Adrenal gland (tissue), 12 donors: Measurements from ENCODE around the gene FYB1. TPM values are rescaled to one million over a fixed set of nuclear protein-coding genes. Genes with fewer than 3 reads are reported as not detected.

ENCODE experiments used
- DNase-seq, 7 donors: peaks; one replicate each; pipeline ENCODE4 v3.0.0-alpha.2; 2019 to 2020
- H3K27ac ChIP-seq, 5 donors: fragments of 200-600 bp; sonication (generic) in 4 of 5; 1 replicate in 3 of 5; 2 replicates in 2 of 5; pipeline versions ENCODE4 v1.5.1 to v1.8.0; 2016 to 2020; ENCODE audit warnings: mild to moderate bottlenecking in 1 of 5
- H3K27me3 ChIP-seq: fragments of 200-600 bp; 2 replicates; pipeline ENCODE4 v1.8.0; 2021
- H3K36me3 ChIP-seq, 2 donors: fragments of 200-600 bp; replicated peaks in 1 of 2; 1 replicate in 1 of 2; 2 replicates in 1 of 2; pipeline versions ENCODE4 v1.5.1 to v1.8.0; 2018 to 2022
- H3K4me1 ChIP-seq, 2 donors: fragments of 200-600 bp; replicated peaks in 1 of 2; 1 replicate in 1 of 2; 2 replicates in 1 of 2; pipeline versions ENCODE4 v1.5.1 to v1.8.0; 2018 to 2021
- H3K4me3 ChIP-seq, 4 donors: fragments of 200-600 bp; sonication (generic) in 3 of 4; one replicate each; pipeline ENCODE4 v1.5.1; 2016 to 2018
- H3K9me3 ChIP-seq, 3 donors: fragments of 200-600 bp; sonication (generic) in 1 of 3; replicated peaks in 1 of 3; 1 replicate in 2 of 3; 2 replicates in 1 of 3; pipeline versions ENCODE4 v1.5.1 to v1.8.0; 2016 to 2021
- POLR2A ChIP-seq, 2 donors: fragments of 450-650 bp; IDR thresholded peaks; one replicate each; pipeline ENCODE4 v1.6.1; 2017; ENCODE audit warnings: antibody characterized with exemption in 2 of 2, mild to moderate bottlenecking in 2 of 2, moderate library complexity in 1 of 2
- WGBS, 4 donors: extraction: QIAGEN DNeasy Blood & Tissue Kit in 2 of 4; methylation state at CpG; one replicate each; pipeline versions ENCODE4 v1.1.5 to v1.1.7; 2013 to 2017; 5-methylcytosine and 5-hydroxymethylcytosine counted together
- intact Hi-C, 2 donors: fragments of 100-400 bp; cut with DNase I; formaldehyde crosslinking; loops; one replicate each; pipeline versions ENCODE4 v1.14.1 to v1.15.0; 2022 to 2023
- polyA plus RNA-seq, 3 donors: library from polyadenylated mRNA; stranded (reverse); fragments of 200-250 nt in 2 of 3; fragments of 350-450 nt in 1 of 3; fragmentation: Illumina TruSeq in 1 of 3; extraction: RNeasy Lipid Tissue Mini Kit (QIAGEN cat#74804) in 1 of 3; gene quantifications; one replicate each; pipeline ENCODE4 v1.2.3, GENCODE V29; 2013 to 2014
- total RNA-seq, 9 donors: library from RNA; depleted of rRNA in 4 of 9; stranded (reverse); fragments of >200 nt in 4 of 9; fragments of 120-200 nt in 1 of 9; fragmentation: NEBNext Ultra II Directional in 1 of 9; extraction: Animal tissue kit (Norgen Biotek cat#: 25700) in 1 of 9; gene quantifications; one replicate each; pipeline versions ENCODE4 v1.1.0 to v1.2.4, GENCODE V29; 2013 to 2023
- TF ChIP-seq, protein P1 (sequence below), 6 experiments: fragments of 450-650 bp in 4 of 6; fragments of 200-600 bp in 2 of 6; sonication (generic) in 1 of 6; IDR thresholded peaks; 1 replicate in 5 of 6; 2 replicates in 1 of 6; pipeline versions ENCODE4 v1.5.1 to v1.8.0; 2016 to 2021; ENCODE audit warnings: antibody characterized with exemption in 6 of 6, mild to moderate bottlenecking in 2 of 6, moderate library complexity in 1 of 6
- donor health status: healthy with polysubstance abuse.
- donor health status: Bipolar disorder and iron deficiency.
- donor health status: DM: yes; HTN: yes; CAD: no.
- donor health status: DM: no; HTN: no; CAD: no.
- donor health status: DM: no; HTN: no; CAD: no.
- donor health status: DM: yes; HTN: yes; CAD: no.

FYB1 gene
- total and polyA plus RNA-seq, 12 donors, result 1.6 to 29.8 (median 13.6) TPM

DNA sequence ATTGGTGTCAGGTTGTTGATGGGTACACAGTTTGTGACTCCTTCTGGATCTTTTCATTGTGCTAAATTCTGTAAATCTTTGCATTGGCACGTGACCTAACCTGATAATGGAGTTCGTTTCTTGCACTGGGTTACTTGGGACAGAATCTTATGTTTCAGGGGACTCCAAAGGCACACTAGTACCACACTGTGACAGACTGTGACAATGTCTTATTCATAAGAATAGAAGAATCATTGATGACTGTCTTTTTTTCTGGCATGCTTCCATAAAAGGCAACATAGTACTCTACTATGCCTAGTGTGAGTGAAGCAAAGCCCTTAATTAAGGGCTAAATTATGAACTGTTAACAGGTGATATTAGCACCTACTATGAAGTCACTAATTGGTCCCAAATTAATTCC lies 109.8 kb downstream of the FYB1 start:
- no peak overlapping the region for H3K4me3 ChIP-seq
- intact Hi-C loops, result no loop called here
- no peaks in the 10 kb centered on the region for H3K9me3 ChIP-seq
- 78 to 94% (median 90%) methylated on average over 2 of the region's 2 CpGs for WGBS, 4 donors
- no peak for TF ChIP-seq POLR2A (IDR thresholded peaks at IDR 0.05)
- TF ChIP-seq, protein P1, sequence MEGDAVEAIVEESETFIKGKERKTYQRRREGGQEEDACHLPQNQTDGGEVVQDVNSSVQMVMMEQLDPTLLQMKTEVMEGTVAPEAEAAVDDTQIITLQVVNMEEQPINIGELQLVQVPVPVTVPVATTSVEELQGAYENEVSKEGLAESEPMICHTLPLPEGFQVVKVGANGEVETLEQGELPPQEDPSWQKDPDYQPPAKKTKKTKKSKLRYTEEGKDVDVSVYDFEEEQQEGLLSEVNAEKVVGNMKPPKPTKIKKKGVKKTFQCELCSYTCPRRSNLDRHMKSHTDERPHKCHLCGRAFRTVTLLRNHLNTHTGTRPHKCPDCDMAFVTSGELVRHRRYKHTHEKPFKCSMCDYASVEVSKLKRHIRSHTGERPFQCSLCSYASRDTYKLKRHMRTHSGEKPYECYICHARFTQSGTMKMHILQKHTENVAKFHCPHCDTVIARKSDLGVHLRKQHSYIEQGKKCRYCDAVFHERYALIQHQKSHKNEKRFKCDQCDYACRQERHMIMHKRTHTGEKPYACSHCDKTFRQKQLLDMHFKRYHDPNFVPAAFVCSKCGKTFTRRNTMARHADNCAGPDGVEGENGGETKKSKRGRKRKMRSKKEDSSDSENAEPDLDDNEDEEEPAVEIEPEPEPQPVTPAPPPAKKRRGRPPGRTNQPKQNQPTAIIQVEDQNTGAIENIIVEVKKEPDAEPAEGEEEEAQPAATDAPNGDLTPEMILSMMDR (IDR thresholded peaks at IDR 0.05), result no peak
- no peaks in the 10 kb centered on the region for H3K4me1 ChIP-seq
- peaks cover 0 to 3% of the 10 kb centered on the region in 2 donors for H3K36me3 ChIP-seq
- no peak overlapping the region for H3K27ac ChIP-seq
- DNase-seq, result no peak
- H3K27me3 ChIP-seq, result no peaks in the 10 kb centered on the region

DNA sequence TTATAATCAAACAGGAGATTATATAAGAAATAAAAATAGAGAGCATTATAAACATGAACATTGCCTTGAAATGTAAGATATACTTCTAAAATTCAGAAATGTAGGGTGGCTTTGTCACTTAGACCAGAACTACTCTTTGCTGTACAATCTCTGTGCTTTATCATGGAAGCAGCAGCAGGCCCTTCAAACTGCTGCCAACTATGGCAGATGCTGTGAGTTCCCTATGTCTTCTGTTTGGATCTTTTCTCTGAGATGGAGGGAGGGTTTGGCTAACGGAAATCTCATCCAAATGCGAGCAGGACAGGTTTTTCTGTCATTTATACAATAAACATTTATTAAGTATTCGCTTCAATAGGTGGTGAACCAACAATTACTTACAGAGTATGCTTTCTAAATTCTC lies 110.4 kb downstream of the FYB1 start:
- H3K36me3 ChIP-seq, result peaks cover 0 to 3% of the 10 kb centered on the region in 2 donors
- WGBS, 4 donors, result 80 to 90% (median 82%) methylated on average over 3 of the region's 3 CpGs
- no peak overlapping the region for H3K4me3 ChIP-seq
- H3K4me1 ChIP-seq, result no peaks in the 10 kb centered on the region
- no peak for DNase-seq
- H3K27ac ChIP-seq, result no peak overlapping the region
- no peaks in the 10 kb centered on the region for H3K27me3 ChIP-seq
- H3K9me3 ChIP-seq, result no peaks in the 10 kb centered on the region
- TF ChIP-seq POLR2A (IDR thresholded peaks at IDR 0.05), result no peak
- TF ChIP-seq, protein P1 (IDR thresholded peaks at IDR 0.05), result no peak
- intact Hi-C loops, result no loop called here

DNA sequence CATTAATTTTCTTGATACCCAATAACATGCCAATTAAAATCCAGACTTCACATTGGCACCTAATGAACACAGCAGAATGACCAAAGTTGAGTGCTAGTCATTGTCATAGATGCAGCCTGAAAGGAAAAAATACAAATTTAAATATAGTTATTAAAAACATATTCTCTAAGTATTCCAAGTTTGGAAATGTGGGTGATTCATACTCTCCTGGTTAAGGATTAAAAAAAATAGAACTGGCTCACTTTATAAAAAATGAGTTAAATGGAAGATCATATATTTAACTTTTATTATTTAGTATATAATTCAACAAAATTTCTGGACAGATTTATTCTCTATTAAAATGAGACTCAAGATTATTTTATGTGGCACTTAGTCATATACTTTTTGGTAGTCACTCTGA lies 112.0 kb downstream of the FYB1 start:
- Histone ChIP-seq H3K4me1 (no peaks in the 10 kb centered on the region), H3K4me3 (no peak overlapping the region), H3K27me3 (no peaks in the 10 kb centered on the region), H3K27ac (no peak overlapping the region), H3K9me3 (no peaks in the 10 kb centered on the region), H3K36me3 (peaks cover 0 to 3% of the 10 kb centered on the region in 2 donors)
- DNase-seq, result no peak
- intact Hi-C loops, result no loop called here
- no peak for TF ChIP-seq POLR2A (IDR thresholded peaks at IDR 0.05)
- TF ChIP-seq, protein P1 (IDR thresholded peaks at IDR 0.05), result no peak

DNA sequence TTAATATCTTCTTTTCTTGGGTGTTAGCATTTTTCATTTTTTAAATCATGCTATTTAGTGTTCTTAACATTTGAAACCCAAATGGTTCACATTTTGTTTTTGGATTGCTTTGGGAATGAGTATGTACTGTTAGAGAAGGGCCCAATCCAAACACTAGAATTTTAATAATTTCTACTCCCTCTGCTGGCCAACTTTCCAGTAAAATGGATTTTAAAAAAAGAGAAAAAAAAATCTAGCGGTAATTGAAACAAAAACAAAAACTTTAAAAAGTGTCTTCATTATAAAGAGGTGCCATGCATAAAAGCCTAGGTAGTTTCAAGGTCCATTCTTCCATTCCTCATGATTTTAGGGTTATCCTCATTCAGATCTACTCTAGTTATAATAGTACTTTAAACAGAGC lies 113.0 kb downstream of the FYB1 start:
- TF ChIP-seq, protein P1 (IDR thresholded peaks at IDR 0.05), result peak in 5 of 6 experiments; percentile 16 to 29 (median 24)
- no peak for TF ChIP-seq POLR2A (IDR thresholded peaks at IDR 0.05)
- 47 to 63% (median 58%) methylated on average over 1 of the region's 1 CpG for WGBS, 4 donors
- Histone ChIP-seq H3K27ac (no peak overlapping the region), H3K36me3 (peaks cover 0 to 3% of the 10 kb centered on the region in 2 donors), H3K9me3 (no peaks in the 10 kb centered on the region), H3K4me1 (no peaks in the 10 kb centered on the region), H3K27me3 (no peaks in the 10 kb centered on the region), H3K4me3 (no peak overlapping the region)
- intact Hi-C loops, result no loop called here
- DNase-seq, result no peak
